GM13976 (cell line): ENCODE results near the gene NRG3.

Experiments used
- DNase-seq: peaks from one replicate; pipeline ENCODE4 v3.0.0; 2012; ENCODE audit warnings: low spot score
- CTCF ChIP-seq: IDR thresholded peaks from 2 replicates; pipeline ENCODE4 v1.5.1; 2012; ENCODE audit warnings: borderline replicate concordance, mild to moderate bottlenecking; ENCODE audit not compliant: insufficient read depth; ENCODE audit errors: extremely low read depth, missing control alignments, control extremely low read depth
- in situ Hi-C: fragments of 300-500 bp; cut with MboI; formaldehyde crosslinking; loops from one replicate; pipeline ENCODE4 v1.12.0; 2022; ENCODE audit warnings: low sequenced_read_pairs, mixed read lengths, inconsistent platforms; ENCODE audit not compliant: unreplicated experiment

Gene NRG3

GRCh38 chr10:82400841-82401240, 525.8 kb downstream of the NRG3 start:
- TF ChIP-seq CTCF, result no peak
- no peak for DNase-seq
- in situ Hi-C loops, result no loop called here

- in situ Hi-C loops, result no loop called here
- no peak for TF ChIP-seq CTCF
- no peak for DNase-seq
Observed at GRCh38 chr10:82402906-82403401, 528.0 kb downstream of the NRG3 start.

DNA sequence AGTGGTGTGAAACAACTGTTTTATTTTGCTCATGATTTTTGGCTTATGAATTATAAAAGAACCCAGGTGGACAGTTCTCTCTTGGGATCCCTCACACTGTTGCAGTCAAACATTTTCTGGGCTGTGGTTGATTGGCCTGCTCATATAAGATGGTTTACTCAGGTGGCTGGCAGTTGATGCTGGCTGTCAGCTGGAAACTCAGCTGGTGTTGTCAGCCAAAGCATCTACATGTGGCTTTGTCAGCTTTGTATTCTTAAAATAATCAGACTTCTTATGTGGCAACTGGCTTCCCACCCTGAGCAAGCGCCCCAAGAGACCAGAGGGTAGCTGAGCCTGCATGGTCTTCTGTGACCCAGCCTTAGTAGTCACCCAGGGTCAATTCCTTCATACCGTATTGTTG, 534.7 kb downstream of the NRG3 start:
- no peak for DNase-seq
- in situ Hi-C loops, result no loop called here
- no peak for TF ChIP-seq CTCF

DNA sequence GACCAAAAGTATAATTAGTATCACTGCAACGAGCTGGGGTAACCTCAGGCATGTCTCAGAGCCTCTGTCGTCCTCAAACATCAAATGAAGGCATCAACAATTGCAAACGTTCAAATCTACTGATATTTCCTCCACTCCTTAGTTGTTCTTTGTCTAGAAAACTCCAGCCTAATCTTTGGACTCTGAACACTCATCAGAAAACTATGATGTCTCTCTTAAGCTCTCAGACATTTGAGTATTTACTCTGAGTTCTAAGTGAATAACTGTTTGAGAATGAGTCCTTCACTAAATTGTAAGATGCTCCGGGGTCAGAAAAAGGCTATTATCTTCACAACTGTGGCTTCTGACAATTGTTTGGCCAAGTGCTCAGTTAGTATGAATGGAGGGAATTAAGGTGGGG, 536.4 kb downstream of the NRG3 start:
- TF ChIP-seq CTCF, result no peak
- in situ Hi-C loops, result no loop called here
- DNase-seq, result no peak

- in situ Hi-C loops, result no loop called here
- no peak for TF ChIP-seq CTCF
- no peak for DNase-seq
Observed at GRCh38 chr10:82420001-82420400, 545.0 kb downstream of the NRG3 start.

DNA sequence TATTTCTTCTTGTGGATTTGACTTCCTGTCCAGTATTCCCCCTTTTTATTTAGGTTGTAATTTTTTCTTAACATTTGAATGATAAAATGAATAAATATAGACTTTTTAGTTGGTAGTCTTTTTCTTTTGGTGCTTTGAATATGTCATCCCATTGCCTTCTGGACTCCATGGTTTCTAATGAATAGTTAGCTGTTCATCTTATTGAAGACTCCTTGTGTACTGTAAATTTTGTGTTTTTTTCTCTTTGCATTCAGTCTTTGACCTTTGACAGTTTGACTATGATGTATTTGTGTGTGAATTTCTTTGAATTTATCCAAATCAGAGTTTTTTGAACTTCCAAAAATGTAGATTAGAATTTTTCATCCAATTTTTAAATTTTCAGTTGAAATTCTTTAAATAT, 554.3 kb downstream of the NRG3 start:
- no peak for TF ChIP-seq CTCF
- in situ Hi-C loops, result no loop called here
- no peak for DNase-seq

DNA sequence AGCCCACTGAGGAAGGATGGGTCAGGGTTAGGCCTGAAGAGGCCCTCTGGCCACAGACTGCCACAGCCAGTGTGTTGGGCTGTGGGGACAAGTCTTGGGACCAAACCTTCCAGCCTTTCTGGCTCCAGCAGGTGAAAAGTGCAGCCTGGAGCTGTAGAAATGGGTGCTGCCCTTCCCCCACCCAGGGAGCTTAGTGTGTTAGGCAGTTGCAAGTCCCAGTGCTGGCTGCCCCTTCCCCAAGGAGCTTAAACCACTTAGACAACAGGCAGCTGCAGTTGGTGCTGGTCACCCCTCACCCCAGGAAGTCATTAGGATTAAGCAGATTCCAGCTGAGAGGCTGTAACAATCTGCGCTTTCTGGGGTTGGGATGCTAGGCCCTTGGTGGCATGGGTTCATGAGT, 563.3 kb downstream of the NRG3 start:
- in situ Hi-C loops, result no loop called here
- no peak for DNase-seq
- TF ChIP-seq CTCF, result no peak
